ENCODE results near the gene COA3.

The COA3 gene

GRCh38 chr17:42798383-42799380, at the start of gene COA3, which contains the start of gene CNTD1:
Gene COA3 (minus strand): TSS chr17:42798704. CDS start chr17:42798681, 23 bp downstream.
Gene CNTD1 (plus strand): TSS chr17:42798861. CDS start chr17:42799068, 207 bp downstream.
- DNase-seq (ENCODE audit: low spot score): peak; percentile 87

DNA sequence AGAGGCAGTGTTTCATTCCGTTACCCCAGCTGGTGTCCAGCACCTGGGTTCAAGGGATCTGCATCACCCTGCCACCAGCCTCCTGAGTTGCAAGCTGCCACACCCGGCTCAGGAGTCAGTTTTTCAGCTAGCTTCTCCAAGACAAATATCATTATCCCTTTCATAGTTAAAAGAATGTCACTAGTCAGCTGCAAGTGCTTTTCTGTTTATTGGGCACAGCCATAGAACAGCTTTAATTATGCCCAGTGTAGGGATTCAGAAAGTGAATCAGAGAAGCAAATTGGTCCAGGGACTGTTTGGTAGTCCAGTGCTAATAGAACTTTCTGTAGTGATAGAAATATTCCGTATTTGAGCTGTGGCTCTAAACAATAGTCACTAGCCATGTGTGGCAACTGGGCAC, 49.6 kb upstream of the COA3 start:
- no peak for DNase-seq (ENCODE audit: low spot score)

DNA sequence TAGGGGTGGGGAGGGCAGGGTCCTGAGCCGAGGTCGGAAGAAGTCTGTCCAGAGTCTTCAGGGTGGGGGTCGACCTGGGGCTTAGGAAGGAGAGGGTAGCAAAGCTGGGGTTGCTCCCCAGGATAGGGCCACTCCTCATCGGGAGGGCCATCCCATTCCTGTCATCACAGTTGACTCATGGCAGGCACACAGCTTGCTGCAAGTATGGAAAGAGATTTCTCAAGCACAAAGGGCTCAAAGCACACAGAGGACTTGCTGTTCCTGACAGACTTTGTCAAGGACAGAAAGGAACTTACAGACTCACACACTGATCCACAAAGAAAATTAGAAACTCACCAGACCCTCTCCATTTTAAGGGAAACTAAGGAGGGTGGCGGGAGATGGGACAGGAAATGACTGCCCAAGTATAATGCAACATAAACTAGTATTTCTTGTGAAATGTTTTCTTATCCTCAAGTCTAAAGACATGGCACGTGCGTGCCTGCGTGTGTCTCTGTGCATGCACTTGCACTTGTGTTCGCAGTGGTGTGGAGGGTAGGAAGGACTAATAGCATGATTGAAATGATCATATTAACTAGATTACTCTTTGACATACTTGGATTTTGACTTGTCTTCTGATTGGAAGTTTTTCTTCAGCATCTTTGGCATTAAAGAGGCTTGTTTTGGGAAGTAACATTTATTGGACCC, 48.2 kb upstream of the COA3 start:
- DNase-seq (ENCODE audit: low spot score): peak; percentile 26

DNA sequence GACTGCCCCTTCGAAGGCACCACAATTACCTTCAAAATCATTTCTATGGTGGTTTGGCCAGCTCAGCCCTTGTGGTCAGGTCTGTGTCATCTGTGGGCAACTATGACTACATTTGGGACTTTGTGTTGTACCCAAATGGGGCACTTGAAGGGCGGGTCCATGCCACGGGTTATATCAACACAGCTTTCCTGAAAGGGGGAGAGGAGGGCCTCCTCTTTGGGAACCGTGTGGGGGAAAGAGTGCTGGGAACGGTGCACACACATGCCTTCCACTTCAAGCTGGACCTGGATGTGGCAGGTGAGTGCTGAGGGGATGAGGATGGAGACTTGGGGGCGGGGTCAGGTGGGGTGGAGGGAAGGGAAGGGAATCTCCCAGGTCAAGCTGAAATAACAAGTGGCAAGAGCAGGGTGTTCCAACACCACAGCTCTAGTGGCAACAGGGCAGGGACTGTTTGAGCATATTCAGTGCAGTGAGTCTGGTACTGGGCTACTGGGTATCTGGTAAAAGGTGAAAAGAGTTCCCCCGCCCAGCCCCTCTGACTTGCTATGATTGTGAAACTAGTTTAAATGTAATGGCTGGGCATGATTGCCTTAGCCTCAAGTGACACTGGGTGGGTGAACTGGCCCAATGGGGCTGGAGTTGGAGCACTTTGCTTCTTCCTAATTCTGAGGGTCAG, 47.6 kb upstream of the COA3 start:
- no peak for DNase-seq (ENCODE audit: low spot score)

- DNase-seq (ENCODE audit: low spot score): no peak
Measured at GRCh38 chr17:42845556-42845917, 47.0 kb upstream of the COA3 start.

DNA sequence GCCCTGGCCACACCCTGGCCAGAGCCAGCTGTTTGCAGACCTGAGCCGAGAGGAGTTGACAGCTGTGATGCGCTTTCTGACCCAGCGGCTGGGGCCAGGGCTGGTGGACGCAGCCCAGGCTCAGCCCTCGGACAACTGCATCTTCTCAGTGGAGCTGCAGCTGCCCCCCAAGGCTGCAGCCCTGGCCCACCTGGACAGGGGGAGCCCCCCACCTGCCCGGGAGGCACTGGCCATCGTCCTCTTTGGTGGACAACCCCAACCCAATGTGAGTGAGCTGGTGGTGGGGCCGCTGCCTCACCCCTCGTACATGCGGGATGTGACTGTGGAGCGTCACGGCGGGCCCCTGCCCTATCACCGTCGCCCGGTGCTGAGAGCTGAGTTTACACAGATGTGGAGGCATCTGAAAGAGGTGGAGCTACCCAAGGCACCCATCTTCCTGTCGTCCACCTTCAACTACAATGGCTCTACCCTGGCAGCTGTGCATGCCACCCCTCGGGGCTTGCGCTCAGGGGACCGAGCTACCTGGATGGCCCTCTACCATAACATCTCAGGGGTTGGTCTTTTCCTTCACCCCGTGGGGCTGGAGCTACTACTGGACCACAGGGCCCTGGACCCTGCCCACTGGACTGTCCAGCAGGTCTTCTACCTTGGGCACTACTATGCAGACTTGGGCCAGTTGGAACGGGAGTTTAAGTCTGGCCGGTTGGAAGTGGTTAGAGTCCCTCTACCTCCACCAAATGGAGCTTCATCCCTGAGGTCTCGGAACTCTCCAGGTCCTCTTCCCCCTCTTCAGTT, 46.5 kb upstream of the COA3 start:
- no peak for DNase-seq (ENCODE audit: low spot score)

GRCh38 chr17:42844271-42844670, 45.8 kb upstream of the COA3 start, which contains the start of gene AOC2:
Gene AOC2 (plus strand): TSS chr17:42844580. CDS start chr17:42844627, 47 bp downstream.
- DNase-seq (ENCODE audit: low spot score): no peak

- DNase-seq (ENCODE audit: low spot score): peak; percentile 68
Measured at GRCh38 chr17:42843358-42843934, 44.9 kb upstream of the COA3 start.

DNA sequence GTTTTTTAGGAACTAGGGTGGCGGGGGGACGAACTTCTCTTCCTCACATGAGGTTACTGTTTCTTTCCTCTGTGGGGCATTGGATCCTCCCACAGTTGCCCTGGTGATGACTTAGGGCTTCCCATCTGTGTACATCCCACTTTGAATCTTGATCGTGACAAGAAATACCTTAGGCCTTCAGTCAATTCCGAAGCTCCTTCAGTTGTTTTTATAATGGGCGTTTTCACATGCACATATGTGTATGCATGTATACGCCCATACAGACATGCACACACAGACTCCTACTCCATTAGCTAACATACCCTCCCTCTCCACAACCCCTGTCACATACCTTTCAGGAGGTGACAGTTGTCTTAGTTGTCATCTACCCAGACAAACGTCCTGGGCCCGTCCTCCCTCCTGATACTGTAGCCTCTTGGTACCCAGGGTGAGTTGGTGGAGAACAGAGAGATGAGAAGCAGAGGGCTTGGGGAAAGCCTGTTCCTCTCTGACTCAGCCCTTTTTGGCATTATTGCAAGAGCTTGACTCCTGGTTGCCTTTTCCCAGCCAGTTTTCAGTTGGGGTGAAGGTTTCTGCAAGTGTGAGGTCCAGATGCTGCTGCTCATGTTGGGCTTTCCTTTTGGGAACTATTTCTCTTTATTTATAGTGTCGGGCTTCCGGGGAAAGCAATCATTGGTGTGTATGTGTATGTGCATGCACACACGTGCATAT, 43.6 kb upstream of the COA3 start:
- no peak for DNase-seq (ENCODE audit: low spot score)

DNA sequence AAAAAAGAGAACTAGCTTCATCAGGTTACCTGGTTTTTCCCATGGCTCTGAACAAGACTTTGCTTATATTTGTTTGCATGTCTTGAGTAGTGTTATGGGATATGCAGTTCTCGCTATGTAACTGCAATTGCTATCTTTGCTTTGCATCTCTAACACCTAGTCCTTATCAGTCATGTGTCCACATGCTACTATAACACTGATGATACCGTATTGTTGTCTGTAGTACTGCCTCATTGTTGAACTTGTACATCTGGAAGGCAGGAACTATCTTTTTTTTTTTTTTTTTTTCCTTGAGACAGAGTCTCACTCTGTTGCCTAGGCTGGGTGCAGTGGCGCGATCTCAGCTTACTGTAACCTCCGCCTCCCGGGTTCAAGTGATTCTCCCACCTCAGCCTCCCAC, 37.2 kb upstream of the COA3 start:
- DNase-seq (ENCODE audit: low spot score): no peak

GRCh38 chr17:42833767-42834422, 35.4 kb upstream of the COA3 start:
- DNase-seq (ENCODE audit: low spot score): peak; percentile 22

DNA sequence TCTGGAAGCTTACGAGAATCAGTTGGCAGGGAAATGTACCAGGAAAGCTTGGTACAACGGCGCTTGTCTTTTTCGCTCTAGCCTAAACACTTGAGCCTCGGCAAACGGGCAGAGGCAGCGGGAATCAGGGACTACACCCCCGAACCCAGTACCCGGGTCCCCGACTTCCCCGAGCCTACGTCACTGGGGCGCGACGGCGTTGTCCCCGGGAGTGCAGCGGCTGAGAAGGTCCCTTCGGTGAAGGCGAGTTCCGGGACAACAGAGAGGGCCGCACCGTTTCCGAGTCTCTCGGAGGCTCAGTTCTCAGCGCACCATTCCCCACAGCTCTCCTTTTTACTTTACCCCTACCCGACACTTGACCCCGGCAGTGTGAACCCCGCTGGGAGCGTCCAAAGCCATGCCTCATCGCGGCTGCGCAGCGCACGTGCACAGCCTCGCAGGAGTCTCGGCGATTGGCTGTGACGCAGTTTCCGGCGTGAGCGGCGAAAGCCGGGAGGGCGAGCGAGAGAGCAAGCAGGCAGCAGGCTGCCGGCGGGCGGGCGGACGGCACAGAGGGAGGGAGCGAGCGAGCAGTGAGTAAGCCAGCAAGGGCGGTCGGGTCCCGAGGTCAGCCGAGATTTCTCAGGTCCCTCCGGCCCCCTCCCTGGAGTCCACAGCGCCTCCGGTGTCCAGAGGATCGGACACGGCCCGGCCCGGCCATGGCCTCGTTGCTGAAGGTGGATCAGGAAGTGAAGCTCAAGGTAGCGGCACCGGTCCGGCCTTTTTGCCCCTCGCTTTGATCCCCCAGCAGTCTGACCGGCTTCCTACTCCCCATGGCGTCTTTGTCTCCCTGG, 34.6 kb upstream of the COA3 start, which contains the start of gene PSME3:
PSME3 (plus strand) TSS at position 464 of the 833 bp plus-strand sequence; CDS start at position 699, 235 bp downstream.
- peak; percentile 90 for DNase-seq (ENCODE audit: low spot score)

DNA sequence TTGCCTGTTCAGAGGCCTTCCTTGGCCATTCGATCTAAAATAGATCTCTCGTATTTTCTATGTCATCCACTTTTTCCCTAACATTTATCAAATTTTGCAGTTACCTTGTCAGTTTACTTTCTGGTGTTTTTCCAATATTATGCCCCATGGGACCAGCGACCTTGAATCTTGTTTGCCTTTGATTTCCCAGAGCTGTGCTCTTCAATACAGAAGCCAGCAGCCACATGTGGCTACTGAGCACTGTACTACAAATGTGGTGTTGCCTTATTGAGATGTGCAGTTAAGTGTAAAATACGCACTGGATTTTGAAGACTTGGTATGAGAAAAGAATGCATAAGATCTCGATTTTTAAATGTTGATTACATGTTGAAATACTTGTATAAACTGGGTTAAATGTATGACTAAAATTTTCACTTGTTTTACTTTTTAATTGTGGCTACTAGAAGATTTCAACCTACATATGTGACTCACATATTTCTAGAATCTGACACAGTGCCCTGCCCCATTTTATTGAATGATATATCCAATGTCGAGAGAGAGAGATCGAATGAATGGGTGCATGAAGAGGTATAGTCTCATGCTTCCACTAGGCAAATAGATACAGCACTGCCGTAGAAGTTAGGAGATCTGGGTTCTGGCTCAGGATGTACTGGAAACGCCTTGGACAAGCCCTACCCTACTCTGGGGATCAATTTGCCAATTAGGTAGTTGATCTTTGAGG, 33.9 kb upstream of the COA3 start:
- no peak for DNase-seq (ENCODE audit: low spot score)

DNA sequence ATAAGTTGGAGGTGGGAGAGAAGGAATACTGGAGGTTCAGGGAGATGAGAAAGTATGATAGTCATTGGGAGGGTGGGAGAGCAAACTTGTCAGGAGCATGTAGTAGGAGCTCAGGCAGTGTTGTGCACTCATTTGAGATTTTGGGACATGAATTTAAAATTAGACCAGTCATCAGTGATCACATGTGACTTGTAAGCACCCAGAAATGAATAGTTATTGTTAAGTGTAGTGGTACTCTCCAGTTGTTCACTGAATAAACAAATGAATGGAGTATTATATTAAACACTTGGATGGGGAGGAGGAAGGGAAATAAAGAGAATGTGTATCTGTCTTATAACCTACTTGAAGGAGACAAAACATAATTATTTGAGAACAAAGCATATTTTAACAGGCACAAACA, 32.5 kb upstream of the COA3 start:
- DNase-seq (ENCODE audit: low spot score): no peak

DNA sequence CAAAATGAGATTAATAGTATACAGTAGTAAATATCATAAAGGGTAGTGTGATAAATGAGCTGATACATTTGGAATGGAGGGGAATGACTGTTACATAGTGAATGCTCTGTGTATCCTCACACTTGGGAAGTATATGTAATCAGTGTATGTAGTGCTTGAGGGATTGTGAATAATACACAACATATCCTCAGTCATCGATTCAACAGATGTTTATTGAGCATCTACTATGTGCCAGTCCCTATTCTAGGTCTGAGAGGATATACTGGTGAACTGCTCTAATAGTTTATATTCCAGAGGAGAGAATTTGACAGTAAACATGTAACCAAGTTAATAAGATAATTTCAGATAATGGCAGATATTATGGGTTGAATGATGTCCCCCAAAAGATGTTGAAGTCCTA, 29.0 kb upstream of the COA3 start:
- no peak for DNase-seq (ENCODE audit: low spot score)

GRCh38 chr17:42821176-42821575, 22.7 kb upstream of the COA3 start:
- no peak for DNase-seq (ENCODE audit: low spot score)

GRCh38 chr17:42819939-42820535, 21.5 kb upstream of the COA3 start:
- DNase-seq (ENCODE audit: low spot score): peak; percentile 77

GRCh38 chr17:42818379-42818778, 19.9 kb upstream of the COA3 start:
- DNase-seq (ENCODE audit: low spot score): no peak
